ENCODE results near the gene CHRM2.

GRCh38 chr7:136894789-136895188 lies 26.3 kb downstream of the CHRM2 start:
- TF ChIP-seq CTCF (IDR thresholded peaks at IDR 0.05), result no peak
- no peak for TF ChIP-seq POLR2A (IDR thresholded peaks at IDR 0.05)

Data from uterus (tissue), 2 donors.